RWPE2 (cell line): Measurements from ENCODE around the gene ADGRG1.
A peak's percentile ranks its signal among the peaks of the same experiment; 100 is the strongest.

Experiments used
- ATAC-seq: fragments of 200-7000 bp; cut with Tn5 transposase; 3 replicates; pipeline ENCODE4 v1.9.1; 2021; ENCODE audit warnings: low read depth
- DNase-seq: peaks from one replicate; pipeline ENCODE4 v3.0.0-alpha.2; 2020; ENCODE audit warnings: low spot score
- H3K27ac ChIP-seq: fragments of 450-650 bp; 2 replicates; pipeline ENCODE4 v1.5.1; 2017; ENCODE audit warnings: mild to moderate bottlenecking; ENCODE audit not compliant: poor library complexity, severe bottlenecking
- H3K27me3 ChIP-seq: fragments of 250-450 bp; sonication (Bioruptor Pico); 2 replicates; pipeline ENCODE4 v1.5.1; 2021; ENCODE audit warnings: mild to moderate bottlenecking, moderate library complexity; ENCODE audit not compliant: insufficient read depth, poor library complexity, severe bottlenecking
- H3K36me3 ChIP-seq: fragments of 250-450 bp; sonication (Bioruptor Pico); 2 replicates; pipeline ENCODE4 v1.5.1; 2020; ENCODE audit warnings: low read depth, mild to moderate bottlenecking, moderate library complexity
- H3K4me1 ChIP-seq: fragments of 250-450 bp; sonication (Bioruptor Pico); 2 replicates; pipeline ENCODE4 v1.5.1; 2021; ENCODE audit warnings: mild to moderate bottlenecking, moderate library complexity; ENCODE audit not compliant: insufficient read depth, poor library complexity, severe bottlenecking
- H3K4me3 ChIP-seq: fragments of 250-450 bp; sonication (Bioruptor Pico); 2 replicates; pipeline ENCODE4 v1.5.1; 2021; ENCODE audit warnings: mild to moderate bottlenecking, moderate library complexity; ENCODE audit not compliant: severe bottlenecking
- H3K9me3 ChIP-seq: fragments of 250-450 bp; sonication (Bioruptor Pico); 2 replicates; pipeline ENCODE4 v1.5.1; 2021; ENCODE audit warnings: mild to moderate bottlenecking, moderate library complexity; ENCODE audit not compliant: severe bottlenecking
- CTCF ChIP-seq: fragments of 450-650 bp; IDR thresholded peaks from one replicate; pipeline ENCODE4 v1.5.1; 2017; ENCODE audit warnings: mild to moderate bottlenecking, moderate library complexity; ENCODE audit not compliant: poor library complexity, severe bottlenecking

Gene ADGRG1

DNA sequence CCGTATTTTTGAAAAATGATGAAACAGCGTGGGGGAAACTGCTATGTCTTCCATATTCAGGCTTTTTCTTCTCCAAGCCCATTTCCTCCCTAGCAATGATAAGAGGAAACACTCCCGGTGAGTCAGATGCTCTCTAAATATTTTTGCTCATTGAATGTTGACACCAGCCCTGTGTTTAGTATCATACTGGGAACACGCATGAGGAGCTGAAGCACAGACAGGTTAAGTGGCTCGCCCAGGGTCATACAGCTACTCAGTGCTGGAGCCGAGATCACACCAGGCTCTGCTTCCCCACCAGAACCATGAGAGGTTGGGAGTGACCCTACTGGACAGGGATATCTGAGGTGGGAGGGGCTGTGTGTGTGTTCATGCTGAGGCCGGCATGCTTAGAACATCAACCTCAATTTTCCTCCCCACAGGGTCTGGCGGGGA lies 37.8 kb upstream of the ADGRG1 start:
- no peaks in the 10 kb centered on the region for H3K36me3 ChIP-seq
- TF ChIP-seq CTCF, result no peak
- no peak overlapping the region for H3K4me3 ChIP-seq
- no peaks in the 10 kb centered on the region for H3K9me3 ChIP-seq
- no peaks in the 10 kb centered on the region for H3K27me3 ChIP-seq
- ATAC-seq, result peak; percentile 87
- peak; percentile 56 for DNase-seq
- H3K27ac ChIP-seq, result peak overlapping the region; percentile 77
- peaks cover 14% of the 10 kb centered on the region for H3K4me1 ChIP-seq

DNA sequence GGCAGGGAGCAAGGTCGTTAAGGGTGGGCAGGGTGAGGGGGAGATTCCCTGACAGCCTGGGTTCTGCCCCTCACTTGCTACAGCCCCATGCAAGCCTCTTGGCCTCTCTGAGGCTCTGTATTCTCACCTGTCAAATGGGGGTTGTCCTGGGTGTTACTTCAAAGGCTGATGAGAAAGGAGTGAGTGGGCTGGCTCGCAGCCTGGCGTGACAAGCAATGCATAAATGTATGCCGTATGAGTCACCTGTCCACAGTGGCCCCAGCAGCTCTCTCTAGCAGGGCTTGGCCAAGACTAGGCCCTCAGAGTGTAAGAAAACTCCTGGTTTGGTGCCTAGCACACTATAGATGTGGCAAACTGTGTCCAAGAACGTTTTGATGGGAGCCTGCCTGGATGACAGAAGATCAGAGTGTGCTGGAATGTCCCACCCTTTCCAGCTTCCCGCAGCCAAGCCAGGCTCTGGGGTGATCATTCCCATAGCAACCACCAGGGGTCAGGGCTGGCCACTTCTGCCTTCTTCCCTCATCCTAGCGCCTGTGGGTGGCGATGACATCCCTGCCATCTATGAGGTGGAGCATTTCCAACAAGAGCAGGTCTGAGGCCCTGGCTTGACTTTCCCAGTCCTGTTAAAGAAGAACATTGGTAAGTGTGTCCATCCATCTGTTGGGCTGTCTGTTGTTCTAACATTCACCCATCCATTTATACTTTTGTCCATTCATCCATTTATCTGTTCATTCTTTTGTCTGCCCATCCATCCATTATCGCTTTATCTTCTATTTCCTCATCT lies 37.2 kb upstream of the ADGRG1 start:
- Histone ChIP-seq H3K9me3 (no peaks in the 10 kb centered on the region), H3K27ac (peak overlapping the region; percentile 77), H3K27me3 (no peaks in the 10 kb centered on the region), H3K36me3 (no peaks in the 10 kb centered on the region), H3K4me1 (peaks cover 14% of the 10 kb centered on the region), H3K4me3 (no peak overlapping the region)
- peak; percentile 86 for TF ChIP-seq CTCF
- ATAC-seq (peak; percentile 86), DNase-seq (peak; percentile 84)

DNA sequence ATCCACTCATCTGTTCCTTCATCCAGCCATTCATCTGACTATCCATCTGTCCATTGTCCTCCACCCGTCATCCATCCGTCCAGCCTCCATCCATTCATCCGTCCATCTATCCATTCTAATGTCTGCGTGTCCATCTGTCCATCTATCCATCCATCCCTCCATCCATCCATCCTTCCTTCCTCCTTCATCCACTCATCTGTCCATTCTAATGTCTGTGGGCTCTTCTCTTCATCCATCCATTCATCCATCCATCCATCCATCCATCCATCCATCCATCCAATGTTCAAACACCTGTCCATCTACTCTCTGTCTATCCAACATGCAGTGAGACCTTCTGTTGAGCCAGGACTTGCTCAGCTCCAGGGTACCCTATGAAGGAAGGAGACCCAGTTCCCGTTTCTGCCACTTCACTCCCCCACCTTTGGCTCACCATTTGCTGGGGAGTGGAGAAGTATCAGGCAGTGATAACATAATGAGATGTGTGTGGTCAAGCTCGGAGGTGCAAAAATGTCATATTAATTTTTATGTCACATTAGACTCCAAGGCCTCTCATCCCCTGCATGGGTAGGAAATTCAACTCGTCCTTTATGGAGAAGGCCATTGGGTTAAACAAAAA lies 36.5 kb upstream of the ADGRG1 start:
- DNase-seq, result peak; percentile 6
- no peaks in the 10 kb centered on the region for H3K9me3 ChIP-seq
- no peaks in the 10 kb centered on the region for H3K27me3 ChIP-seq
- no peaks in the 10 kb centered on the region for H3K36me3 ChIP-seq
- ATAC-seq, result no peak
- TF ChIP-seq CTCF, result no peak
- H3K4me3 ChIP-seq, result no peak overlapping the region
- H3K4me1 ChIP-seq, result peaks cover 14% of the 10 kb centered on the region
- peak overlapping the region; percentile 77 for H3K27ac ChIP-seq

GRCh38 chr16:57592591-57593003 lies 35.8 kb upstream of the ADGRG1 start:
- Histone ChIP-seq H3K4me1 (peaks cover 14% of the 10 kb centered on the region), H3K9me3 (no peaks in the 10 kb centered on the region), H3K27me3 (no peaks in the 10 kb centered on the region), H3K4me3 (no peak overlapping the region), H3K36me3 (no peaks in the 10 kb centered on the region), H3K27ac (no peak overlapping the region)
- DNase-seq (peak; percentile 36), ATAC-seq (no peak)
- TF ChIP-seq CTCF, result no peak

DNA sequence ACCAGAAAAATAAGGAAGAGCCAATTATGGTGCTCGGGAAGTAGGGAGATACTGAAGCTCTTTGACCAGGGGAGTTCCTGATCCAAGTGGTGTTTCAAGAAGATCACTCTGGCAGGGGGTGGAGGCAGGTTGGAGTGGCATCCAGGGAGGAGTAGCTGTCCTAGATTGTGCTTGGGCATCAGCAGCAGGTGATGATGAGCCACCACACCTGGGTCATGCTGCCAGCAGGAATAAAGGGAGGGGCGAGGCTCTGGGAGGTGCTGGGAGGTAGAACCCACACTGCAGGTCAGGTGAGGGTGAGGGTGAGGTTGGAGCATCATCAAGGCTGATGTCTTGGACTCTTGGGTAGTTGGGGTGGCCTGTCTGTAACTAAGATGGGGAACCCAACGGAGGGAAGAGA lies 35.4 kb upstream of the ADGRG1 start:
- ATAC-seq (no peak), DNase-seq (peak; percentile 21)
- Histone ChIP-seq H3K27ac (no peak overlapping the region), H3K9me3 (no peaks in the 10 kb centered on the region), H3K27me3 (no peaks in the 10 kb centered on the region), H3K4me1 (peaks cover 14% of the 10 kb centered on the region), H3K36me3 (no peaks in the 10 kb centered on the region), H3K4me3 (no peak overlapping the region)
- TF ChIP-seq CTCF, result no peak
